OCI-LY7 (cell line): ENCODE results near the gene INHBB. TPM values are rescaled to one million over a fixed set of nuclear protein-coding genes. Genes with fewer than 3 reads are reported as not detected.

Experiments
- BruUV-seq: library from RNA; stranded (reverse); fragments of 400-500 nt; replicated peaks from 2 replicates; lab custom pipeline; 2021; lab: Mats Ljungman, UMichigan
- CTCF ChIA-PET: fragments of 300-600 bp; sonication (Branson Sonifier 250); formaldehyde crosslinking; loops from one replicate; lab custom pipeline; 2022; ENCODE audit warnings: antibody characterized with exemption; ENCODE audit not compliant: unreplicated experiment; lab: Charles Lee
- POLR2A ChIA-PET: fragments of 300-600 bp; sonication (Branson Sonifier 250); formaldehyde crosslinking; loops from one replicate; lab custom pipeline; 2022; ENCODE audit warnings: antibody characterized with exemption; lab: Charles Lee
- DNase-seq: peaks from one replicate; pipeline ENCODE4 v3.0.0-alpha.2; 2015; ENCODE audit warnings: low spot score
- H2AFZ ChIP-seq: fragments of 200-600 bp; sonication (generic), shearing (Covaris generic); 2 replicates; pipeline ENCODE4 v1.6.1; 2014; ENCODE audit warnings: mild to moderate bottlenecking, antibody characterized with exemption, low read length, moderate library complexity
- H3K27ac ChIP-seq: fragments of 200-600 bp; sonication (generic); 2 replicates; pipeline ENCODE4 v1.5.1; 2014; ENCODE audit warnings: mixed run types, low read depth, mild to moderate bottlenecking, moderate library complexity, low read length, inconsistent platforms; ENCODE audit not compliant: poor library complexity, severe bottlenecking
- H3K36me3 ChIP-seq: fragments of 200-600 bp; sonication (generic); 2 replicates; pipeline ENCODE4 v1.6.1; 2014; ENCODE audit warnings: mild to moderate bottlenecking, antibody characterized with exemption, low read length, moderate library complexity, mixed read lengths; ENCODE audit not compliant: insufficient read depth
- H3K4me1 ChIP-seq: fragments of 200-600 bp; sonication (generic); 2 replicates; pipeline ENCODE4 v1.5.1; 2014; ENCODE audit warnings: mild to moderate bottlenecking, low read length; ENCODE audit not compliant: insufficient read depth, poor library complexity, severe bottlenecking
- H3K4me2 ChIP-seq: fragments of 200-600 bp; sonication (generic); 2 replicates; pipeline ENCODE4 v1.6.1; 2014; ENCODE audit warnings: mild to moderate bottlenecking, low read length
- H3K4me3 ChIP-seq: fragments of 200-600 bp; sonication (generic); 2 replicates; pipeline ENCODE4 v1.5.1; 2014; ENCODE audit warnings: mild to moderate bottlenecking, low read depth, low read length; ENCODE audit not compliant: poor library complexity, severe bottlenecking
- H3K79me2 ChIP-seq: fragments of 200-600 bp; sonication (generic); 2 replicates; pipeline ENCODE4 v1.6.1; 2016; ENCODE audit warnings: low read depth, mild to moderate bottlenecking, low read length, moderate library complexity, mixed read lengths; ENCODE audit not compliant: insufficient read depth
- H3K9me2 ChIP-seq: fragments of 200-600 bp; sonication (generic); 2 replicates; pipeline ENCODE4 v1.6.1; 2016; ENCODE audit warnings: mild to moderate bottlenecking, low read length, mixed read lengths; ENCODE audit not compliant: insufficient read depth
- H3K9me3 ChIP-seq: fragments of 200-600 bp; sonication (generic); 2 replicates; pipeline ENCODE4 v1.6.1; 2014; ENCODE audit warnings: mild to moderate bottlenecking, mixed run types, low read length, mixed read lengths
- H4K20me1 ChIP-seq: fragments of 200-600 bp; sonication (generic); 2 replicates; pipeline ENCODE4 v1.6.1; 2014; ENCODE audit warnings: mild to moderate bottlenecking, antibody characterized with exemption, low read length, moderate library complexity, mixed read lengths; ENCODE audit not compliant: insufficient read depth
- CTCF ChIP-seq: fragments of 200-600 bp; sonication (generic); conservative IDR thresholded peaks from 2 replicates; pipeline ENCODE4 v1.5.1; 2014; ENCODE audit warnings: mild to moderate bottlenecking, antibody characterized with exemption, low read length, moderate library complexity, mixed read lengths
- EZH2phosphoT487 ChIP-seq: fragments of 200-600 bp; sonication (generic); IDR thresholded peaks from 2 replicates; pipeline ENCODE4 v1.6.1; 2018; ENCODE audit warnings: low read depth, borderline replicate concordance, mild to moderate bottlenecking, mixed run types, antibody characterized with exemption, low read length, moderate library complexity, mixed read lengths
- intact Hi-C: fragments of 100-400 bp; cut with micrococcal nuclease; formaldehyde crosslinking; loops from one replicate; pipeline ENCODE4 v1.10.0; 2022; ENCODE audit not compliant: unreplicated experiment
- total RNA-seq, 2 experiments: library from RNA; depleted of rRNA in 1 of 2; stranded (reverse); fragments of >200 nt in 1 of 2; shearing (Covaris generic) in 1 of 2; gene quantifications; 2 replicates each; pipeline ENCODE4 v1.2.3, GENCODE V29; 2014 to 2022

Gene INHBB
- total RNA-seq, 2 experiments from 2014 or later: not detected

DNA sequence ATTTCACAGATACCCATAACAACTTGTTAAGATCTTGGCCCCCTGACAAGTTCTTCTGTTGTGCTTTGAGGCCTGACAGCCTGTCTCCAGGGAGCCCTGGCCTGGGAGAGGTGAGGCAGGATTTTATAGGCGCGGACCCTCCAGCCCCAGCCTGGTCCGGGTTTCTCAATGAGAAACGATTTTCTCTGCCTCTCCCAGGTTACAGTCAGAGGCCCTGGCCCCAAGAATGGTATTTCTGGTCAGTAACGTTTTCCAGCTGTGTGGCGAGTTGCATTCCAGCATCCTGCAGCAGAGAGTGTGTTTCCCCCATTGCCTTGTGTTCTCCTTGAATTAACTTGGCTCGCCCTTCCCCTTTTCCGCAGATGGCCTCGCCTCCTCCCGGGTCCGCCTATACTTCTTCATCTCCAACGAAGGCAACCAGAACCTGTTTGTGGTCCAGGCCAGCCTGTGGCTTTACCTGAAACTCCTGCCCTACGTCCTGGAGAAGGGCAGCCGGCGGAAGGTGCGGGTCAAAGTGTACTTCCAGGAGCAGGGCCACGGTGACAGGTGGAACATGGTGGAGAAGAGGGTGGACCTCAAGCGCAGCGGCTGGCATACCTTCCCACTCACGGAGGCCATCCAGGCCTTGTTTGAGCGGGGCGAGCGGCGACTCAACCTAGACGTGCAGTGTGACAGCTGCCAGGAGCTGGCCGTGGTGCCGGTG is 3.0 kb downstream of the INHBB start:
- Histone ChIP-seq H3K79me2 (no peaks in the 10 kb centered on the region), H3K27ac (no peak overlapping the region), H3K36me3 (no peaks in the 10 kb centered on the region), H4K20me1 (no peaks in the 10 kb centered on the region), H3K4me2 (no peak overlapping the region), H3K4me1 (no peaks in the 10 kb centered on the region), H2AFZ (no peak overlapping the region), H3K9me2 (no peaks in the 10 kb centered on the region), H3K9me3 (no peaks in the 10 kb centered on the region), H3K4me3 (no peak overlapping the region)
- no TSS peak for BruUV-seq
- POLR2A ChIA-PET: interaction anchor here (0.7 kb wide), 2 partner anchors 423 to 1322 kb away, joined by 7 read pairs; no protein-coding TSS in a partner anchor
- no peak for DNase-seq
- CTCF ChIA-PET: no interaction called here
- intact Hi-C loops: no loop called here
- TF ChIP-seq EZH2phosphoT487 (no peak), CTCF (no peak)

GRCh38 chr2:120349440-120349921 is 3.5 kb downstream of the INHBB start:
- ChIA-PET POLR2A (no interaction called here), CTCF (no interaction called here)
- H2AFZ ChIP-seq: no peak overlapping the region
- H3K4me2 ChIP-seq: no peak overlapping the region
- no peak for DNase-seq
- H3K4me1 ChIP-seq: no peaks in the 10 kb centered on the region
- H3K36me3 ChIP-seq: no peaks in the 10 kb centered on the region
- H3K9me2 ChIP-seq: no peaks in the 10 kb centered on the region
- no peaks in the 10 kb centered on the region for H3K9me3 ChIP-seq
- intact Hi-C loops: no loop called here
- no peaks in the 10 kb centered on the region for H3K79me2 ChIP-seq
- no peaks in the 10 kb centered on the region for H4K20me1 ChIP-seq
- TF ChIP-seq EZH2phosphoT487 (no peak), CTCF (no peak)
- H3K4me3 ChIP-seq: no peak overlapping the region
- H3K27ac ChIP-seq: no peak overlapping the region
- no TSS peak for BruUV-seq

DNA sequence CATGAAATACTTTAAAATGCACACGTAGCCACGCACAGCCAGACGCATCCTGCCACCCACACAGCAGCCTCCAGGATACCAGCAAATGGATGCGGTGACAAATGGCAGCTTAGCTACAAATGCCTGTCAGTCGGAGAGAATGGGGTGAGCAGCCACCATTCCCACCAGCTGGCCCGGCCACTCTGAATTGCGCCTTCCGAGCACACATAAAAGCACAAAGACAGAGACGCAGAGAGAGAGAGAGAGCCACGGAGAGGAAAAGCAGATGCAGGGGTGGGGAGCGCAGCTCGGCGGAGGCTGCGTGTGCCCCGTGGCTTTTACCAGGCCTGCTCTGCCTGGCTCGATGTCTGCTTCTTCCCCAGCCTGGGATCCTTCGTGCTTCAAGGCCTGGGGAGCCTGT is 4.1 kb downstream of the INHBB start:
- Histone ChIP-seq H3K27ac (no peak overlapping the region), H3K4me2 (no peak overlapping the region), H3K36me3 (no peaks in the 10 kb centered on the region), H3K9me2 (no peaks in the 10 kb centered on the region), H3K79me2 (no peaks in the 10 kb centered on the region), H3K9me3 (no peaks in the 10 kb centered on the region), H3K4me1 (no peaks in the 10 kb centered on the region), H3K4me3 (no peak overlapping the region), H2AFZ (no peak overlapping the region), H4K20me1 (no peaks in the 10 kb centered on the region)
- POLR2A ChIA-PET: no interaction called here
- DNase-seq: no peak
- intact Hi-C loops: no loop called here
- no peak for TF ChIP-seq CTCF
- no TSS peak for BruUV-seq
- CTCF ChIA-PET: no interaction called here
